ENCODE measurements around the gene KIAA0319L. TPM values are rescaled to one million over a fixed set of nuclear protein-coding genes. Genes with fewer than 3 reads are reported as not detected.

KIAA0319L gene
- total RNA-seq = 100 to 1,000 TPM in 2 of 5 donors, 10 to 100 TPM in 3; 26.3 to 146 (median 92.0) TPM
- 10 to 100 TPM; 13.1 to 14.9 (median 14.4) TPM for polyA plus RNA-seq
- long read RNA-seq, donor 1, partial matches to known transcripts = 5 of 6 reads
- long read RNA-seq, donor 1, other reads (novel, unspliced or antisense) = 0 of 6 reads
- long read RNA-seq, donor 2, full-length matches to known transcripts = 2 of 16 reads
- long read RNA-seq, donor 2, partial matches to known transcripts = 14 of 16 reads
- long read RNA-seq, donor 2, other reads (novel, unspliced or antisense) = 0 of 16 reads
- long read RNA-seq, donor 3, full-length matches to known transcripts = 2 of 8 reads
- long read RNA-seq, donor 3, partial matches to known transcripts = 6 of 8 reads
- long read RNA-seq, donor 3, other reads (novel, unspliced or antisense) = 0 of 8 reads
- long read RNA-seq, donor 4 = 0 reads
- long read RNA-seq, donor 5, partial matches to known transcripts = 6 of 8 reads
- long read RNA-seq, donor 5, other reads (novel, unspliced or antisense) = 0 of 8 reads
- long read RNA-seq, donor 6 = 0 reads
- long read RNA-seq, donor 7, partial matches to known transcripts = 0 of 2 reads
- long read RNA-seq, donor 7, other reads (novel, unspliced or antisense) = 0 of 2 reads
- long read RNA-seq, donor 8, full-length matches to known transcripts = 2 of 2 reads
- long read RNA-seq, donor 8, partial matches to known transcripts = 0 of 2 reads
- long read RNA-seq, donor 8, other reads (novel, unspliced or antisense) = 0 of 2 reads
- long read RNA-seq, donor 9, full-length matches to known transcripts = 3 of 3 reads
- long read RNA-seq, donor 9, partial matches to known transcripts = 0 of 3 reads
- long read RNA-seq, donor 9, other reads (novel, unspliced or antisense) = 0 of 3 reads
- long read RNA-seq, donor 10, full-length matches to known transcripts = 1 of 1 reads
- long read RNA-seq, donor 10, partial matches to known transcripts = 0 of 1 reads
- long read RNA-seq, donor 10, other reads (novel, unspliced or antisense) = 0 of 1 reads

DNA sequence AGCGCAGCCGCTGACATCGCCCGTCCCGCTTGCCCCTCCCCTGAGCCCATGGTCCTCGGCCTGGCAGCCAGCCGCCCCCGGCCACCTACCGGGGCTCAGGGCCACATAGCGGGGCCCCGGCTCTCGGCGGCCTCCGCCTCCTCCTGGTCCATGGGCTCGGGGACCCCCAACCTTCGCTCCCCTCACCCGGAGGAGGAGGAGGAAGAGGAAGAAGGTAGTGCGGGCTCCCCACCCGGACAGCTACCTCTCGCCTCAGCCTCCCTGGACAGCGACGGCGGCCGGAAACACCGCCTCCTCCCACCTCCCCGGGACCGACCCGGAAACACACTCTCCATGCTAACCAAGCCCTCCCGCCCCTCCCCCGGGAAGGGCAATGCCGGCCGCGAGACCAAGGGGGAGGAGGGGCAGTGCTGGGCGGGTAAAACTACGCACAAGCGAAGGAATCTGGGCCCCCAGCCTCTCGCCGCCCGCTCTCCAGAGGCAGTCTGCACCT, at the start of gene KIAA0319L:
Gene KIAA0319L, minus strand, starts transcription at position 286 of the 493 bp plus-strand sequence. CDS start 2,912 bp downstream, outside the sequence.
- intact Hi-C loops (cut with DNase I; ENCODE audit: low total_unique reads) = no loop called here
- DNase-seq = peak in 1 of 2 donors; percentile 88
- H3K4me1 ChIP-seq = peaks cover 53 to 90% (median 75%) of the 10 kb centered on the region in 4 donors
- H3K4me3 ChIP-seq = peak within 1 kb of the TSS; percentile 70 to 97 (median 87)
- TF ChIP-seq POLR2A (IDR thresholded peaks at IDR 0.05) (peak in 1 of 4 donors; percentile 53), POLR2AphosphoS5 (IDR thresholded peaks at IDR 0.05) (peak; percentile 3 to 66 (median 50)), EP300 (IDR thresholded peaks at IDR 0.05) (no peak)
- TF ChIP-seq, protein P1, sequence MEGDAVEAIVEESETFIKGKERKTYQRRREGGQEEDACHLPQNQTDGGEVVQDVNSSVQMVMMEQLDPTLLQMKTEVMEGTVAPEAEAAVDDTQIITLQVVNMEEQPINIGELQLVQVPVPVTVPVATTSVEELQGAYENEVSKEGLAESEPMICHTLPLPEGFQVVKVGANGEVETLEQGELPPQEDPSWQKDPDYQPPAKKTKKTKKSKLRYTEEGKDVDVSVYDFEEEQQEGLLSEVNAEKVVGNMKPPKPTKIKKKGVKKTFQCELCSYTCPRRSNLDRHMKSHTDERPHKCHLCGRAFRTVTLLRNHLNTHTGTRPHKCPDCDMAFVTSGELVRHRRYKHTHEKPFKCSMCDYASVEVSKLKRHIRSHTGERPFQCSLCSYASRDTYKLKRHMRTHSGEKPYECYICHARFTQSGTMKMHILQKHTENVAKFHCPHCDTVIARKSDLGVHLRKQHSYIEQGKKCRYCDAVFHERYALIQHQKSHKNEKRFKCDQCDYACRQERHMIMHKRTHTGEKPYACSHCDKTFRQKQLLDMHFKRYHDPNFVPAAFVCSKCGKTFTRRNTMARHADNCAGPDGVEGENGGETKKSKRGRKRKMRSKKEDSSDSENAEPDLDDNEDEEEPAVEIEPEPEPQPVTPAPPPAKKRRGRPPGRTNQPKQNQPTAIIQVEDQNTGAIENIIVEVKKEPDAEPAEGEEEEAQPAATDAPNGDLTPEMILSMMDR (IDR thresholded peaks at IDR 0.05) = no peak
- no peaks in the 10 kb centered on the region for H3K9me3 ChIP-seq
- peak within 1 kb of the TSS; percentile 96 to 99 (median 98) for H3K27ac ChIP-seq
- WGBS, 5 donors = 0 to 1% (median 1%) methylated on average over 6 to 39 of the region's 39 CpGs
- no peaks in the 10 kb centered on the region for H3K27me3 ChIP-seq
- H3K36me3 ChIP-seq = peaks cover 9 to 31% (median 26%) of the 10 kb centered on the region in 4 donors

DNA sequence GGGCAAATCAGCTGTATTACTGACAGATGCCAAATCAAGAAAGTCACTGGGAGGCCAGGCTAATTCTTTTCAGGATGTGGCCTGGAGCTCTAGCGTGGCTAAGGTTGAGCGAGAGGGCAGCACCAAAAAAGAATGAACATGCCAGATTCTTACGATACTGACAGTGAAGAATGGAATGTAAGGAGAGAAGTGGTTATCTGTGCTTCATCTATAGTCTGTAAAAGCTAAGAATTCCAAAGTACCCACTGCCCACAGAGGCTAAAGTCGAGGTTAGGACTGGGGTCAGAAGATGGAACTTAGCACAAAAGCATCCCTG, 48.6 kb upstream of the KIAA0319L start:
- Histone ChIP-seq H3K9me3 (no peaks in the 10 kb centered on the region), H3K36me3 (peaks cover 50 to 99% (median 96%) of the 10 kb centered on the region in 4 donors), H3K4me1 (no peaks in the 10 kb centered on the region), H3K27ac (no peak overlapping the region), H3K27me3 (no peaks in the 10 kb centered on the region), H3K4me3 (no peak overlapping the region)
- 80 to 92% (median 86%) methylated on average over 4 of the region's 4 CpGs for WGBS, 5 donors
- no peak for DNase-seq
- intact Hi-C loops (cut with DNase I; ENCODE audit: low total_unique reads) = no loop called here
- TF ChIP-seq POLR2AphosphoS5 (IDR thresholded peaks at IDR 0.05) (no peak), POLR2A (IDR thresholded peaks at IDR 0.05) (no peak), EP300 (IDR thresholded peaks at IDR 0.05) (no peak)
- TF ChIP-seq, protein P1 (IDR thresholded peaks at IDR 0.05) = no peak

DNA sequence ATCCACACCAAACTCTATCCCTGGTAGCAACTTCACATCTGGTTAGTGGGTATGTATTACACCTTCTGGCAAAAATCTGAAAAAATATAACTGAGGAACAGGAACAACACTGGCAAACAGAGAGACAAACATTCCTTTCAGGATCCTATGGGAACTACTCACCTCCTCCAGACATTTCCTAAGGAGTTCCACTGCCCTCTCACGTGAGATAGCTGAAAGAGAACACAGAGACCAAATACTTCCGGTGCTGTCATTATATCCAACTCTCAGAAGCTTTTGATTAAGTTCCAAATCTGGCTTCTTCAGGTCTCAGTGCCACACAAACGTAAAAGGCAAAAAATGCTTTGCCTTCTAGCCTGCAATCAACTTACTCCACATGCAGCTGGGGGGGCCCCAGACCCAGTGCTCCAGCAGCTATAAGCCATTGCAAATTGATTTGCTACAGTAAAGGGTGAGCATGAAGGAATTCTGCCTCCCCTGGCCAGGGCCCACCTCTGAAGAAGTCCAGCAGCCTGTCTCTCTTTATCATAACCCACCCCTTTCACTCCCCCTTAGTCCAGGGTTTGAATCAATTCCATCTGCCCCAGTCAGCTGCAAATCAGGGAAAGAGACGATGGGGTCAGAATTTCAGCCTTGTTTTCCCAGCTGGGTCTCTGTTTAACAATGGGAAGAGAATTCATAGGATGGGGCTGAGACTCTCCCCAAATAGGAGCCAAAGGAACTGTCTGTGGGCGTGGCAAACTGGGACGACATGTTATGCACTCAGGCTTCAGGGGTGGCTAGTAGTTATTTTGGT, 48.1 kb upstream of the KIAA0319L start:
- WGBS, 5 donors = 84 to 89% (median 86%) methylated on average over 6 of the region's 6 CpGs
- peaks cover 50 to 98% (median 97%) of the 10 kb centered on the region in 4 donors for H3K36me3 ChIP-seq

More for the DNA sequence above, 48.1 kb upstream of the KIAA0319L start:
- Histone ChIP-seq H3K27me3 (no peaks in the 10 kb centered on the region), H3K9me3 (no peaks in the 10 kb centered on the region), H3K27ac (no peak overlapping the region), H3K4me3 (no peak overlapping the region), H3K4me1 (no peaks in the 10 kb centered on the region)
- DNase-seq = no peak
- TF ChIP-seq POLR2A (IDR thresholded peaks at IDR 0.05) = no peak
- TF ChIP-seq POLR2AphosphoS5 (IDR thresholded peaks at IDR 0.05) = no peak
- TF ChIP-seq EP300 (IDR thresholded peaks at IDR 0.05) = no peak
- TF ChIP-seq, protein P1 (IDR thresholded peaks at IDR 0.05) = no peak
- intact Hi-C loops (cut with DNase I; ENCODE audit: low total_unique reads) = no loop called here

Data from stomach (tissue), 19 donors.